PC-3 (cell line): ENCODE results near the gene KCNH1. TPM values are rescaled to one million over a fixed set of nuclear protein-coding genes. Genes with fewer than 3 reads are reported as not detected.

ENCODE experiments used
- ATAC-seq: fragments of 200-7000 bp; cut with Tn5 transposase; 2 replicates; pipeline ENCODE4 v1.9.1; 2020; ENCODE audit warnings: mild to moderate bottlenecking, moderate library complexity
- BruUV-seq: library from RNA; stranded (reverse); fragments of 400-500 nt; replicated peaks from 2 replicates; lab custom pipeline; 2021; lab: Mats Ljungman, UMichigan
- CTCF ChIA-PET: fragments of 300-600 bp; sonication (Branson Sonifier 250); formaldehyde crosslinking; loops from one replicate; lab custom pipeline; 2022; ENCODE audit warnings: antibody characterized with exemption; lab: Charles Lee
- POLR2A ChIA-PET: fragments of 300-600 bp; sonication (Branson Sonifier 250); formaldehyde crosslinking; loops from one replicate; lab custom pipeline; 2022; ENCODE audit warnings: antibody characterized with exemption; ENCODE audit not compliant: unreplicated experiment; lab: Charles Lee
- DNase-seq: peaks from one replicate; pipeline ENCODE4 v3.0.0-alpha.2; 2015
- H2AFZ ChIP-seq: fragments of 300-600 bp; sonication (generic); 2 replicates; pipeline ENCODE4 v1.6.0; 2016; ENCODE audit warnings: antibody characterized with exemption, low read length
- H3F3A ChIP-seq: fragments of 300-600 bp; sonication (generic); one replicate; pipeline ENCODE4 v1.6.0; 2017; ENCODE audit warnings: antibody characterized with exemption, low read length, control low read depth, mild to moderate bottlenecking; ENCODE audit not compliant: unreplicated experiment
- H3K27ac ChIP-seq: fragments of 300-600 bp; sonication (generic); 2 replicates; pipeline ENCODE4 v1.5.1; 2016; ENCODE audit warnings: mild to moderate bottlenecking, low read length
- H3K27me3 ChIP-seq: fragments of 300-600 bp; sonication (generic); 2 replicates; pipeline ENCODE4 v1.6.1; 2016; ENCODE audit warnings: low read length, mixed read lengths
- H3K36me3 ChIP-seq: fragments of 300-600 bp; sonication (generic); 2 replicates; pipeline ENCODE4 v1.6.1; 2016; ENCODE audit warnings: low read depth, mixed run types, low read length, mixed read lengths
- H3K4me1 ChIP-seq: fragments of 300-600 bp; sonication (generic); 2 replicates; pipeline ENCODE4 v1.5.1; 2016; ENCODE audit warnings: low read length; ENCODE audit not compliant: insufficient read depth
- H3K4me2 ChIP-seq: fragments of 300-600 bp; sonication (generic); 2 replicates; pipeline ENCODE4 v1.6.0; 2016; ENCODE audit warnings: low read length
- H3K4me3 ChIP-seq: fragments of 300-600 bp; sonication (generic); 2 replicates; pipeline ENCODE4 v1.5.1; 2016; ENCODE audit warnings: mild to moderate bottlenecking, low read length, mixed read lengths
- H3K79me2 ChIP-seq: fragments of 300-600 bp; sonication (generic); 2 replicates; pipeline ENCODE4 v1.6.1; 2017; ENCODE audit warnings: low read length, mixed read lengths
- H3K9ac ChIP-seq: fragments of 300-600 bp; sonication (generic); 2 replicates; pipeline ENCODE4 v1.6.0; 2016; ENCODE audit warnings: mild to moderate bottlenecking, low read length
- H3K9me2 ChIP-seq: fragments of 300-600 bp; sonication (generic); replicated peaks from 2 replicates; pipeline ENCODE4 v1.6.1; 2016; ENCODE audit warnings: mixed run types, low read length, mixed read lengths
- H3K9me3 ChIP-seq: fragments of 300-600 bp; sonication (generic); 2 replicates; pipeline ENCODE4 v1.6.1; 2016; ENCODE audit warnings: low read length, mixed read lengths
- H4K20me1 ChIP-seq: fragments of 300-600 bp; sonication (generic); 2 replicates; pipeline ENCODE4 v1.6.1; 2016; ENCODE audit warnings: low read length, mixed read lengths
- CTCF ChIP-seq: fragments of 300-600 bp; sonication (generic); conservative IDR thresholded peaks from 2 replicates; pipeline ENCODE4 v1.5.1; 2017; ENCODE audit warnings: antibody characterized with exemption, low read depth, mild to moderate bottlenecking, low read length
- EZH2 ChIP-seq: fragments of 300-600 bp; sonication (generic); IDR thresholded peaks from one replicate; pipeline ENCODE4 v1.6.1; 2017; ENCODE audit warnings: antibody characterized with exemption, mild to moderate bottlenecking, low read length; ENCODE audit not compliant: unreplicated experiment
- EZH2phosphoT487 ChIP-seq: fragments of 300-600 bp; sonication (generic); IDR thresholded peaks from 2 replicates; pipeline ENCODE4 v1.6.1; 2018; ENCODE audit warnings: mild to moderate bottlenecking, antibody characterized with exemption, low read length, borderline replicate concordance
- intact Hi-C: fragments of 100-400 bp; cut with micrococcal nuclease; formaldehyde crosslinking; loops from 2 replicates; pipeline ENCODE4 v1.9.0; 2023
- total RNA-seq: library from RNA; depleted of rRNA; stranded (reverse); fragments of >200 nt; gene quantifications from 2 replicates; pipeline ENCODE4 v1.2.3, GENCODE V29; 2014

Gene KCNH1
- total RNA-seq, 1 experiment from 2014 or later: not detected

DNA sequence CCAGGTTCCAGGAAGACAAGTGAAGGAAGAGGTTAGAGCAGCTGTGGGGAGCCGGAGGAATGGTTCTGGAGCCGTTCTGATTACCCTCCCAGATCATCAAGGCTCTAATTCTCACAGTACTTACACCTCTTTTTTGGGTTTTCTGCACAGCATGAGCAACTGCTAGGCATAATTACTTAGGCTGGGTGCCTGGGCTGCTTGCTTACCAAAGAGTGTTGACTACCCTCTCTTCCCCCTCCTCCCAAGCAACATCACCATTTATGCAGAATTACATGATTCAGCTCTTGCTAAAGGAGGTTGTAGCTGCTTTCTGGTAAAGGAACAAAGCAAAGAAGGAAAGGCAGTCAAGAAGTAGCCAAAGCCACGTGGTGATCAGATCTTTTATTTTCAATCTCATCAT, 397.2 kb downstream of the KCNH1 start:
- POLR2A ChIA-PET: no interaction called here
- no peak for ATAC-seq
- no peaks in the 10 kb centered on the region for H3K79me2 ChIP-seq
- CTCF ChIA-PET: no interaction called here
- no peak overlapping the region for H3K4me3 ChIP-seq
- no peaks in the 10 kb centered on the region for H4K20me1 ChIP-seq
- H2AFZ ChIP-seq: no peak overlapping the region
- no peak for DNase-seq
- no peaks in the 10 kb centered on the region for H3K9me2 ChIP-seq
- intact Hi-C loops: no loop called here
- no peak overlapping the region for H3K27ac ChIP-seq
- no peak for TF ChIP-seq EZH2phosphoT487
- TF ChIP-seq CTCF: no peak
- TF ChIP-seq EZH2: no peak
- no TSS peak for BruUV-seq
- no peaks in the 10 kb centered on the region for H3K4me1 ChIP-seq
- H3F3A ChIP-seq: no peaks in the 10 kb centered on the region
- H3K9me3 ChIP-seq: no peaks in the 10 kb centered on the region
- no peak overlapping the region for H3K4me2 ChIP-seq
- peaks cover 6% of the 10 kb centered on the region; the same call in 1 of the 2 replicates for H3K27me3 ChIP-seq
- no peaks in the 10 kb centered on the region for H3K36me3 ChIP-seq
- H3K9ac ChIP-seq: no peak overlapping the region

GRCh38 chr1:210731597-210731996, 402.4 kb downstream of the KCNH1 start:
- BruUV-seq: no TSS peak
- Histone ChIP-seq H3K4me1 (no peaks in the 10 kb centered on the region), H3K4me2 (no peak overlapping the region), H3K9ac (no peak overlapping the region), H3K27ac (no peak overlapping the region), H3F3A (no peaks in the 10 kb centered on the region), H3K79me2 (no peaks in the 10 kb centered on the region), H3K27me3 (peaks cover 4% of the 10 kb centered on the region; the same call in 1 of the 2 replicates), H3K9me3 (no peaks in the 10 kb centered on the region), H3K36me3 (no peaks in the 10 kb centered on the region), H4K20me1 (no peaks in the 10 kb centered on the region), H3K4me3 (no peak overlapping the region), H2AFZ (no peak overlapping the region), H3K9me2 (no peaks in the 10 kb centered on the region)
- intact Hi-C loops: no loop called here
- ChIA-PET CTCF (no interaction called here), POLR2A (no interaction called here)
- DNase-seq (no peak), ATAC-seq (no peak)
- TF ChIP-seq CTCF (no peak), EZH2phosphoT487 (no peak), EZH2 (no peak)

DNA sequence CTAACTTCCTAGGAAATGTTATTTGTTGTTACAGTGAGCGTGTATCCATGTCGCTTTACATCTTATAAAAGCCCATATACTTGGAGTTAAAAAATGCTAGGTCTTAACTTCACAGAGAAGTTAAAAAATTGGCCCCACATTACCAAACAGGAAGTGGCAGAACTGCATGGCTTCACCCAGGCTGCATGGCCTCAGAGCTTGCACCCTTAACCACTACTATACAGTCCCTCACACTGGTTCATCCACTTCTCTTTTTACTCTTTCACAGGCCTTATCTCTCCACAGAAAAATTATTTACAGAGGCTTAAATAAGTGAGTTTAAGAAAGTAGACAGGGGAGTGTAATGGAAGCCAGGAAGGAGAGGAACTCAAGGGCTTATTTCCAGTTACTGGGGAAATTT, 402.8 kb downstream of the KCNH1 start:
- no peaks in the 10 kb centered on the region for H3K79me2 ChIP-seq
- H3K9me3 ChIP-seq: no peaks in the 10 kb centered on the region
- H3K4me1 ChIP-seq: no peaks in the 10 kb centered on the region
- intact Hi-C loops: no loop called here
- H3K9ac ChIP-seq: no peak overlapping the region
- ATAC-seq: no peak
- DNase-seq: no peak
- H3K27ac ChIP-seq: no peak overlapping the region
- ChIA-PET CTCF (no interaction called here), POLR2A (no interaction called here)
- no TSS peak for BruUV-seq
- TF ChIP-seq EZH2phosphoT487 (no peak), EZH2 (no peak), CTCF (no peak)
- H4K20me1 ChIP-seq: no peaks in the 10 kb centered on the region
- no peak overlapping the region for H3K4me2 ChIP-seq
- no peaks in the 10 kb centered on the region for H3K9me2 ChIP-seq
- H3F3A ChIP-seq: no peaks in the 10 kb centered on the region
- H3K36me3 ChIP-seq: no peaks in the 10 kb centered on the region
- no peak overlapping the region for H2AFZ ChIP-seq
- H3K4me3 ChIP-seq: no peak overlapping the region
- peaks cover 4% of the 10 kb centered on the region; the same call in 1 of the 2 replicates for H3K27me3 ChIP-seq
